ENCODE results near the gene EAF2.
A peak's percentile ranks its signal among the peaks of the same experiment; 100 is the strongest.

The EAF2 gene

DNA sequence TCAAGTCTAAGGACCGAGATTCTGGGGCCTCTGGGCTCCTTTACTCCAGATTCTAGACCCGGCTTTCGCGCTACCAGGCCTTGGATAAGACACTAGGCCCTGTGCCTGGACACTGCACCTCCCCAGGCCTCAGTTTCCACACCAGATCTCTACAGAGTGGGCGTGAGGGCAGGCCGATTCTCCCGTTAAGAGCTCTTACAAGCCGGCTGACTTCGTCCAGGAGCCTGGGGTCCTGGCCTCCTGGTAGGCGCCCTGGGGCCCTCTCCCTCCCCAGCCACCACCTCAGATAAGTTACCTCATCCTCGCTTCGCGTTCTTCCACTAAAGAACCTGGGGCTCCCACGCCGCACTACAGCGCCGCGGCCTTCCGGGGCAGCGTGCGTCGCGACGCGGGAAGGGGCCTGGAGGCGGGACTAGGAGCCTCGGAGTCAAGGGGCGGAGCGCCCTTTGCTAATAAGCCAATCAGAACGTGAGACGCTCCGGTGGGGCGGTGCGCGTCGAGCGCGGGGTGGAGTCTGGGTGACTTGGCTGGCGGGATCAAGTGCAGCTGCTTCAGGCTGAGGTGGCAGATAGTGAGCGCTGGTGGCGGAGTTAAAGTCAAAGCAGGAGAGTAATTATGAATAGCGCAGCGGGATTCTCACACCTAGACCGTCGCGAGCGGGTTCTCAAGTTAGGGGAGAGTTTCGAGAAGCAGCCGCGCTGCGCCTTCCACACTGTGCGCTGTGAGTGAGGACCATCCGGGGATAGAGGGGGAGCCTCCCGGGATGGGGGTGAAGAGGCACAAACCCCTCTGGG is at the start of gene EAF2, which contains the start of gene IQCB1:
TSS of gene EAF2 (plus strand) at position 539 of the 794 bp plus-strand sequence. CDS start at position 616, 77 bp downstream.
TSS of gene IQCB1 (minus strand) at position 390 of the 794 bp plus-strand sequence. CDS start 6,100 bp downstream, outside the sequence.
- H3K36me3 ChIP-seq (ENCODE audit: control insufficient read depth, insufficient read depth, low read length) = no peaks in the 10 kb centered on the region
- no peaks in the 10 kb centered on the region for H3K27me3 ChIP-seq (ENCODE audit: control insufficient read depth, insufficient read depth, low read length)
- H3K4me3 ChIP-seq (ENCODE audit: low read length) = peak within 1 kb of the TSS; percentile 93
- no peaks in the 10 kb centered on the region for H3K9me3 ChIP-seq (ENCODE audit: control insufficient read depth, low read length)
- peak within 1 kb of the TSS; percentile 95 for H3K9ac ChIP-seq (ENCODE audit: low read length)
- no peaks in the 10 kb centered on the region for H3K4me1 ChIP-seq (ENCODE audit: control insufficient read depth, insufficient read depth, low read length)

DNA sequence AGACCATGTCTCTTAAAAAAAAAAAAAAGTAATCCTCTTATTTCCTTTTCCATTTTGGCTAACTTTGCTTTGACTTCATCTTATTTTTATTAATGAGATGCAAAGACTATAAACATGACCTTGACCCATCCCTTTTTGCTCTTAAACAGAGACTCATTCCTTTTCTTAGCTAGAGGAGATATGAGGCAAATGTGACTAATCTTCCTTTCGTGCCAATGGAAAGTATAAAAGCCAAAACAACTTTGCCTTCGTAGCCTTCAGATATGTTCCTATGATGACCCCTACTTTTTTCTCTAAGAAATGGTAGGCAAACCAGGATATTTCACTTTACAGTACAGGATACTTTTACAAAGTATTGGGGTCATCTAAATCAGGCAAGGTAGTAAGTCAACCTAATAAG is 48.5 kb upstream of the EAF2 start:
- H3K9me3 ChIP-seq (ENCODE audit: control insufficient read depth, low read length) = no peaks in the 10 kb centered on the region
- H3K4me3 ChIP-seq (ENCODE audit: low read length) = no peak overlapping the region
- no peaks in the 10 kb centered on the region for H3K36me3 ChIP-seq (ENCODE audit: control insufficient read depth, insufficient read depth, low read length)
- H3K9ac ChIP-seq (ENCODE audit: low read length) = no peak overlapping the region
- H3K4me1 ChIP-seq (ENCODE audit: control insufficient read depth, insufficient read depth, low read length) = no peaks in the 10 kb centered on the region
- no peaks in the 10 kb centered on the region for H3K27me3 ChIP-seq (ENCODE audit: control insufficient read depth, insufficient read depth, low read length)

DNA sequence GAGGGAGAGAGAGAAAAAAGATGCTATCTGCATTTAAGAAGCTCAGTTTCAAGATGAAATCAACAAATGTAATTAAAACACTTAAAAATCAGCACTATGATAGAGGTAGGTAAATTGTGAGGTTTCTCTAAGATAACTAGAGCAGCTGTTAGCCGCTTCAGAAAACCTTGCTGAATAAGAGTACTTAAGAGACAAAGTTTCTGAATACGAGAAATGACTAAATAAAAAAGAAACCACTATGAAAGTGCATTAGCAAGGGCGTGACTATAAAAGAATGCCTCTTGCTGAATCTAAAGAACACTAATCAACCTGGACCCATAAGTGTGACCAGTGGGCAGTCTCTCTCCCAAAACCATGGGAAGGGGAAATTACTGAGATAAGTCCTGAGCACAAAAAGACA is 41.9 kb upstream of the EAF2 start:
- Histone ChIP-seq H3K9me3 (ENCODE audit: control insufficient read depth, low read length) (no peaks in the 10 kb centered on the region), H3K27me3 (ENCODE audit: control insufficient read depth, insufficient read depth, low read length) (no peaks in the 10 kb centered on the region), H3K36me3 (ENCODE audit: control insufficient read depth, insufficient read depth, low read length) (no peaks in the 10 kb centered on the region), H3K4me3 (ENCODE audit: low read length) (no peak overlapping the region), H3K4me1 (ENCODE audit: control insufficient read depth, insufficient read depth, low read length) (no peaks in the 10 kb centered on the region), H3K9ac (ENCODE audit: low read length) (no peak overlapping the region)

DNA sequence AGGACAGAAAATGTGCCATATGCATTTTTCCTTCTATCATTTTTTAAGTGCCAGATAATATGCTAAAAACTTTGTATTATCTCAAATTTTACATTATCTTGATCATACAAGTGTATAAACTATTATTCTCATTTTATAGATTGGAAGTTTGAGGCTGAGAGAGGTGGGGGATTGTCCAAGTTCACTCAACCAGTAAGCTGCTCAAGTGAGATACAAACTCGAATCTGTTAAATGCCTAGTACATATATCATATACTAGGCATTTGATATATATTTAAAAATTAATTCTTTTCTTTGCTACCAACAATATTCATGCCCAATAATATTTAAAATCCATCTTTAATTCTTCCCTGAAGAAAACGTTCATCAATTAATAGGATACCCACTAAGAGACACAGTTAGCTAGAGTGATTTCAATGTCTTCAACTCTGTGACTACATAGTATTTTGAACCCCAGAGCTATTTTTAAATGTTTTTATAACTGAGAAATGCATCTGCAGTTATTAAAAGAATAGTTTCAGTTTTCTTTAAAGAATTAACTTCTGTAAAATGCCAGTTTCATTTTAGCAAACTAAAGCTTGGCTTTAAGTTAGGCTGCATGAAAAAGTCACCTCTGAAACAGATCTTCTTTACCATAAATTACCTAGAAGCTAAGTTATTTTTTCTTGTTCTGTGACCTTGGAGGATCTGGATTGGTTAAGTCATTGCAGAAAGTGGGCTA is 40.6 kb upstream of the EAF2 start:
- Histone ChIP-seq H3K36me3 (ENCODE audit: control insufficient read depth, insufficient read depth, low read length) (no peaks in the 10 kb centered on the region), H3K9ac (ENCODE audit: low read length) (no peak overlapping the region), H3K27me3 (ENCODE audit: control insufficient read depth, insufficient read depth, low read length) (no peaks in the 10 kb centered on the region), H3K4me1 (ENCODE audit: control insufficient read depth, insufficient read depth, low read length) (no peaks in the 10 kb centered on the region), H3K9me3 (ENCODE audit: control insufficient read depth, low read length) (no peaks in the 10 kb centered on the region), H3K4me3 (ENCODE audit: low read length) (no peak overlapping the region)

DNA sequence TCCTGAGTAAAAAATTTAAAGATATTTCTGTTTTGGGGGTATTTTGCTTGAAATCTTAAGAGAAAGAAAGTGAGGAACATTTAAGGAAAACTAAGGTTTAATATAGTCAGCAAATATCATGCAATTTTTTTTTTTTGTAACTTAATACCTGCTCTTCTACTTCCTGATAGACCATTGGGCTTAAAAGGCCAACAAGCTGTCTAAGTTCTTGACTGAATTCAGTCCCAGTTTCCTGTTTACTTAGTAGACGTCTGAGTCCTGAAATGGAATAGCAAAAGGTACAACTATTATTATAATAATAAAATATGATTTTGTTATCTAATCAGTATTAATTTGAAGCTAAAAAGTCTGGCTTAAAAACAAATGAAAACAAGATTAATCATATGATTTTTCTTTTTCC is 38.0 kb upstream of the EAF2 start:
- Histone ChIP-seq H3K27me3 (ENCODE audit: control insufficient read depth, insufficient read depth, low read length) (no peaks in the 10 kb centered on the region), H3K9me3 (ENCODE audit: control insufficient read depth, low read length) (no peaks in the 10 kb centered on the region), H3K4me3 (ENCODE audit: low read length) (no peak overlapping the region), H3K36me3 (ENCODE audit: control insufficient read depth, insufficient read depth, low read length) (no peaks in the 10 kb centered on the region), H3K4me1 (ENCODE audit: control insufficient read depth, insufficient read depth, low read length) (no peaks in the 10 kb centered on the region), H3K9ac (ENCODE audit: low read length) (no peak overlapping the region)

DNA sequence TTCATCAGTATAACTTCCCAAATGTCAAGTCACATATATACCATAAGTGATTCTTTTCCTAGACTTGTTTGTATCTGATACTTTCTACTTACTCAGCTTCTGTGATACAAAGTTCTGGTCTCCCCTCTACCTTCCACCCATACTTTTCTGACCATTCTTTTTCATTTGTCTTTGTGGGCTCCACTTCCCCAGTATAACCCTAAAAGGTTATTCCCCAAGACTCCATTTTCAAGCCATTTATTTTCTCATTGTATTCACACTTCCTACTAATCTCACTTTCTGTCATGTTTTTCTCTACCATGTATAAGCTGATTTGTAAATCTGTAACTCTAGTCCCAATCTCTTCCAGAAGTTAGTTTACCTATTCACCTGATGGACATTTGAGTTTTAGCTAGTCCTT is 34.1 kb upstream of the EAF2 start:
- peaks cover 2% of the 10 kb centered on the region for H3K36me3 ChIP-seq (ENCODE audit: control insufficient read depth, insufficient read depth, low read length)
- no peaks in the 10 kb centered on the region for H3K4me1 ChIP-seq (ENCODE audit: control insufficient read depth, insufficient read depth, low read length)
- H3K4me3 ChIP-seq (ENCODE audit: low read length) = no peak overlapping the region
- H3K9ac ChIP-seq (ENCODE audit: low read length) = no peak overlapping the region
- no peaks in the 10 kb centered on the region for H3K9me3 ChIP-seq (ENCODE audit: control insufficient read depth, low read length)
- H3K27me3 ChIP-seq (ENCODE audit: control insufficient read depth, insufficient read depth, low read length) = no peaks in the 10 kb centered on the region

DNA sequence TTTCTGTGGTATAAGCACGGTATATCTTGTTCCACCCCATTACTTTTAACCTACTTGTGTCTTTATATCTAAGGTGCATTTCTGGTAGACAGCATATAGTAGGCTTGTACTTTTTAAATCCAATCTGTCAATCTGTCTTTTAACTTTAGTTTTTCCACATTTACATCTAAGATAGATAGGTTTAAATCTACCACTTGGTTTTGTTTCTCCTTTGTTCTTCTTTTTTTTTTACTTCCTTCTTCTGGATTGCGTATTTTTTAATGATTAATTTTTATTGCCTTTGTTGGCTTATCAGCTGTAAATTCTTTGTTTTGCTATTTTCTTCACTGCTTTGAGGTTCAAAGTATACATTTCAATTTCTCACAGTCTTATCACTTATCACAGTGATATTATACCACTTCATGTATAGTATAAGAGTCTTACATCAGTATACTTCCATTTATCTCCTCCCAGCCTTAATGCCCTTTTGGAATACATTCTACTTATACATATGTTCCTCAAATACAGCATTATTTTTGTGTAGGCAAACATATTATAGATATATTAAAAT is 31.2 kb upstream of the EAF2 start:
- H3K27me3 ChIP-seq (ENCODE audit: control insufficient read depth, insufficient read depth, low read length) = no peaks in the 10 kb centered on the region
- no peak overlapping the region for H3K9ac ChIP-seq (ENCODE audit: low read length)
- H3K4me3 ChIP-seq (ENCODE audit: low read length) = no peak overlapping the region
- no peaks in the 10 kb centered on the region for H3K4me1 ChIP-seq (ENCODE audit: control insufficient read depth, insufficient read depth, low read length)
- H3K9me3 ChIP-seq (ENCODE audit: control insufficient read depth, low read length) = no peaks in the 10 kb centered on the region
- H3K36me3 ChIP-seq (ENCODE audit: control insufficient read depth, insufficient read depth, low read length) = peaks cover 3% of the 10 kb centered on the region

DNA sequence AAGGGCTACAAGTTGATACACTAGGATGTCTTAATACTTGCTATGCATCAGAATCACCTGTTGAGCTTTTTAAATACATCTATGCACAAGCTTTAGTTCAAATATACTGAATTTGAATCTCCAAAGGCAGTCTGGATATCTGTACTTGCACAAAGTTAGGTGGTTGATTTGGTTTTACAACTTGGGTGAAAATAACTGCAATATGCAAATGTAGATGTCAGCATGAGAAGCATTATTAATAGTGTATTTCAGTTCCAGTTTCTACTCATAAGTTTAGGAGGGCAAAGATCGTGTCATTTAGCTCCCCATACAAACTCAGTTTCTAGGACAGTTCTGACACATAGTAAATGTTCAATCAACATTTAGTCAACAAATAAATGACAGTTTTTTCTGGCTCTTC is 25.8 kb upstream of the EAF2 start:
- H3K4me1 ChIP-seq (ENCODE audit: control insufficient read depth, insufficient read depth, low read length) = no peaks in the 10 kb centered on the region
- H3K4me3 ChIP-seq (ENCODE audit: low read length) = no peak overlapping the region
- no peaks in the 10 kb centered on the region for H3K27me3 ChIP-seq (ENCODE audit: control insufficient read depth, insufficient read depth, low read length)
- H3K36me3 ChIP-seq (ENCODE audit: control insufficient read depth, insufficient read depth, low read length) = peaks cover 8% of the 10 kb centered on the region
- H3K9ac ChIP-seq (ENCODE audit: low read length) = no peak overlapping the region
- no peaks in the 10 kb centered on the region for H3K9me3 ChIP-seq (ENCODE audit: control insufficient read depth, low read length)

DNA sequence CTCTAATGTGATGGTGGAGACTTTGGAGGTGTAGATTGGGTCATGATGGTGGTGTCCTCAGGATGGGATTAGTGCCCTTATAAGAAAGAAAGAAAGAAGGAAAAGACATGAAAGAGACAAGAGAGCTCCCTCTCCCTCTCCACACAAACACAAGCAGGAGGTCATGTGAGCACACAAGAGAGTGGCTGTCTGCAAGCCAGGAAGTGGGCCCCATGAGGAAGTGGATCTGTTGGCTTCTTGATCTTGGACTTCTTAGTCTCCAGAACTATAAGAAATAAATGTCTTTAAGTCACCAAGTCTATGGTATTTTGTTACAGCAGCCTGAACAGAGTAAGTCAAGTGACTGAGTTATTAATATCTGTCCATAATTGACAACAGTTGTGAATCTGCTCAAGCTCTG is 17.3 kb upstream of the EAF2 start:
- Histone ChIP-seq H3K4me3 (ENCODE audit: low read length) (no peak overlapping the region), H3K4me1 (ENCODE audit: control insufficient read depth, insufficient read depth, low read length) (no peaks in the 10 kb centered on the region), H3K36me3 (ENCODE audit: control insufficient read depth, insufficient read depth, low read length) (no peaks in the 10 kb centered on the region), H3K9me3 (ENCODE audit: control insufficient read depth, low read length) (no peaks in the 10 kb centered on the region), H3K27me3 (ENCODE audit: control insufficient read depth, insufficient read depth, low read length) (no peaks in the 10 kb centered on the region), H3K9ac (ENCODE audit: low read length) (no peak overlapping the region)

DNA sequence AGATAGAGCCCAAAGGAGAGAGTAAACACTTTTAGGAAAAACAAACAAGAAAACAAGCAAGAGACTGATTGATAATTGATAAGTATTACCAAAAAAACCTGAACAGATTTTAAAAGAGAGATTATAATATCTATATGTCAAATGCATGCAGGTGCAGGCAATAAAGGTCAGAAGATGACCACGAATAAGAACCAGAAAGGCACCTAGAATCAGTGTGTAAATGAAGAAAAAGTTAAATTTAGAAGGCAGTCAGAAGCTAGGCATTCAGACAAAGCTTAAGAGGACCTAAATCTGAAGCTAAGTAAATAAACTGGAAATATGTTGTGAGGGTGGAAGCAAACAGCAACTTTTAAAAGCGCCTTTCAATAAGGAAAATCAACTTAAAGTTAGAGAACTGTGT is 16.4 kb upstream of the EAF2 start:
- no peaks in the 10 kb centered on the region for H3K36me3 ChIP-seq (ENCODE audit: control insufficient read depth, insufficient read depth, low read length)
- no peaks in the 10 kb centered on the region for H3K27me3 ChIP-seq (ENCODE audit: control insufficient read depth, insufficient read depth, low read length)
- H3K4me1 ChIP-seq (ENCODE audit: control insufficient read depth, insufficient read depth, low read length) = no peaks in the 10 kb centered on the region
- no peaks in the 10 kb centered on the region for H3K9me3 ChIP-seq (ENCODE audit: control insufficient read depth, low read length)
- H3K9ac ChIP-seq (ENCODE audit: low read length) = no peak overlapping the region
- H3K4me3 ChIP-seq (ENCODE audit: low read length) = no peak overlapping the region

DNA sequence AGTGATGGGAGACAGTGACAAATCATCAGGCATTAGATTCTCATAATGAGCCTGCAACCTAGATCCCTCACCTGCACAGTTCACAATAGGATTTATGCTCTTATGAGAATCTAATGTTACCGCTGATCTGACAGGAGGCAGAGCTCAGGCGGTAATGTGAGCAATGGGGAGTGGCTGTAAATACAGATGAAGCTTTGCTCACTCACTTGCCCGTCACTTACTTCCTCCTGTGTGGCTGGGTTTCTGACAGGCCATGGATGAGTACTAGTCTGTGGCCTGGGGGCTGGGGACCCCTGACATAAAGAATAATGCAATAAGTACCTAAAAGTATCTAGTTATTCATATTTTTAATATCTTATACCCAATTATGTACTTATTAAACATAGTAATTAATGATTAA is 15.8 kb upstream of the EAF2 start:
- H3K9ac ChIP-seq (ENCODE audit: low read length) = no peak overlapping the region
- no peaks in the 10 kb centered on the region for H3K4me1 ChIP-seq (ENCODE audit: control insufficient read depth, insufficient read depth, low read length)
- no peaks in the 10 kb centered on the region for H3K27me3 ChIP-seq (ENCODE audit: control insufficient read depth, insufficient read depth, low read length)
- H3K4me3 ChIP-seq (ENCODE audit: low read length) = no peak overlapping the region
- H3K36me3 ChIP-seq (ENCODE audit: control insufficient read depth, insufficient read depth, low read length) = no peaks in the 10 kb centered on the region
- H3K9me3 ChIP-seq (ENCODE audit: control insufficient read depth, low read length) = no peaks in the 10 kb centered on the region
